Measurements from ENCODE around the gene KISS1R.

The KISS1R gene

DNA sequence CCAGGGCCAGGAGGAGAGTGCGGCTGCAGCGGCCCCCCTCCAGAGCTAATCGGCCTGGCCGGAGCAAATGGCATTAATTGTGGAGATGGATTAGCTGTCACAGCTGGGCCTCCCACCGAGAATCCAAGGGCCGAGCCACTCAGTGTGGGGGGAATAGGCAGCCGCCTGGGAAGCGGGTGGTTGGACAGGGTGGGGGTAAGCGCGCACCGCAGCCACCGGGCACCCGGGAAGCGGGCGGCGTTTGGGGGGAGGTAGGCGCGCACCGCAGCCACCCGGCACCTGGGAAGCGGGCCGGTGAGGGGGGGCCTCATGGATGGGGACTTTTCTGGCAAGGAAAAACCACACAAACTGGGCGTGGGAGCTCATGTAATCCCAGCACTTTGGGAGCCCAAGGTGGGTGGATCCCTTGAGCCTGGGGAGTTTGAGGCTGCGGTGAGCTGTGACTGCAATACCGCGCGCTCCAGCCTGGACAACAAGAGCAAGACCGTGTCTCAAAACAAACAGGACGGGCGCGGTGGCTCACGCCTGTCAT is 13.8 kb upstream of the KISS1R start:
- Mint-ChIP-seq H3K27ac (no peak overlapping the region), H3K4me3 (no peak overlapping the region), H3K27me3 (no peaks in the 10 kb centered on the region), H3K4me1 (peaks cover 46% of the 10 kb centered on the region), H3K36me3 (no peaks in the 10 kb centered on the region), H3K9me3 (no peaks in the 10 kb centered on the region)

DNA sequence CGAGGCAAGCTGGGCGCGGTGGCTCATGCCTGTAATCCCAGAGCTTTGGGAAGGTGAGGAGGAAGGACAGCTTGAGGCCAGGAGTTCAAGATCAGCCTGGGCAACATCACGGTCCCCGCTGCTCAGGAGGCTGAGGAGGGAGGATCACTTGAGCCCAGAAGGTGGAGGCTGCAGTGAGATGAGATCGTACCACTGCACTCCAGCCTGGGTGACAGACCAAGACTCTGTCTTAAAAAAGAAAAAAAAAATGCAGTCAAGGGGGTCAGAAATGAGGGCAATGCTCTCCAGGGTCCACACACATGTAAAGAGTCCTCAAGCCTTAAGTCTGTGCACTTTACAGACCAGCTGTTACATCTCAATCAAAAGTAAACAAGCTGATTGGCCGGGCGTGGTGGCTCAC is 12.6 kb upstream of the KISS1R start:
- H3K36me3 Mint-ChIP-seq = peaks cover 2% of the 10 kb centered on the region

DNA sequence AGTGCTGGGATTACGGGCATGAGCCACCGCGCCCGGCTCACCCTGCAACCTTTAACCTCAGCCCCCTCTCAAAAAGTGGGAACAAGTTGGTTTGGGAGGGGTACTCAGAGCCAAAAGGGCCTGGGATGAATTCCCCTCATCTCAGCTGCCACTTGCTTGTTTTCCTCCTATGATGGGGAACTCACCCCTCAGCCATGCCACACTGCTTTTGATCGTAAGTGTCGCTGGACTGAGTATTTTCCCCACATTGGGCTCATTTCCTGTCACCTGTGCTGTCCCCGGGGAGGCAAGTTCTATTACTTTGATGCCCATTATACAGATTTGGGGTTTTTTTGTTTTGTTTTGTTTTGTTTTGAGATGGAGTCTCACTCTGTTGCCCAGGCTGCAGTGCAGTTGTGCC is 10.7 kb upstream of the KISS1R start:
- peak overlapping the region; percentile 39 for H3K4me3 Mint-ChIP-seq
- H3K4me1 Mint-ChIP-seq = peaks cover 74% of the 10 kb centered on the region
- no peaks in the 10 kb centered on the region for H3K27me3 Mint-ChIP-seq
- H3K36me3 Mint-ChIP-seq = peaks cover 2% of the 10 kb centered on the region
- H3K9me3 Mint-ChIP-seq = no peaks in the 10 kb centered on the region
- H3K27ac Mint-ChIP-seq = peak overlapping the region; percentile 88

More for the DNA sequence above, 12.6 kb upstream of the KISS1R start:
- peak overlapping the region; percentile 62 for H3K27ac Mint-ChIP-seq
- H3K4me1 Mint-ChIP-seq = peaks cover 58% of the 10 kb centered on the region
- H3K9me3 Mint-ChIP-seq = no peaks in the 10 kb centered on the region
- H3K4me3 Mint-ChIP-seq = peak overlapping the region; percentile 23
- no peaks in the 10 kb centered on the region for H3K27me3 Mint-ChIP-seq

DNA sequence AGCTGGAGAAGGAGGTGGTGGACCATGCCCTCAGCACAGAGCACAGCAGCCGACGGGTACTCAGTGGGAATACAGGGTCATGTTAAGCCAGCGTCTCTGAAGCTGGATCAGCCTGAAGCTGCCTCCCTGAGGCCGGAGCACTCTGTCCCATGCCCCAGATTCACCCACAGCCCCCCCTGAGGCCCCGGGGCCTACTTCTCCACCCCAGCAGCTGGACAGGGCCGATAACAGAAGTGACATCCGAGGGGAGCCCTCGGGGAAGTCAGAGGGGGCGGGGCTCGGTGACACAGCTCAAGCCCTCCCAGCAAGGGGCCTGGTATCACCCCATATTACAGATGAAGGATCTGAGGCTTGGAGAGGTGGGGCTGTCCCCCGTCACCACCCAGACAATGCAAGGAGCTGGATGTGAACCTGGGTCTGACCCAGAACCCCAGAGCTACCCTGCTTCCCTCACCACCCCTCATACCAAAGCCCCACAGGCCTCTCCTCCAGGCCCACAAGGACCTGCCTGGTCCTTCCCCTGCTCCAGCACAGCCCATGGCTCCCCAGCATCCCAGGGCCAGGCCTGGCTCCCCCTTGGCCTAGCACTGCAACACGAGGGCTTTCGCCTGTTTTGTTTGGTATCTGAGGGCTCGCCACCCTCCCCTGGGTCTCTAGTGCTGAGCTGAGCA is 9.8 kb upstream of the KISS1R start:
- Mint-ChIP-seq H3K36me3 (peaks cover 2% of the 10 kb centered on the region), H3K4me1 (peaks cover 69% of the 10 kb centered on the region), H3K27me3 (no peaks in the 10 kb centered on the region), H3K9me3 (no peaks in the 10 kb centered on the region), H3K27ac (peak overlapping the region; percentile 17), H3K4me3 (peak overlapping the region; percentile 39)

DNA sequence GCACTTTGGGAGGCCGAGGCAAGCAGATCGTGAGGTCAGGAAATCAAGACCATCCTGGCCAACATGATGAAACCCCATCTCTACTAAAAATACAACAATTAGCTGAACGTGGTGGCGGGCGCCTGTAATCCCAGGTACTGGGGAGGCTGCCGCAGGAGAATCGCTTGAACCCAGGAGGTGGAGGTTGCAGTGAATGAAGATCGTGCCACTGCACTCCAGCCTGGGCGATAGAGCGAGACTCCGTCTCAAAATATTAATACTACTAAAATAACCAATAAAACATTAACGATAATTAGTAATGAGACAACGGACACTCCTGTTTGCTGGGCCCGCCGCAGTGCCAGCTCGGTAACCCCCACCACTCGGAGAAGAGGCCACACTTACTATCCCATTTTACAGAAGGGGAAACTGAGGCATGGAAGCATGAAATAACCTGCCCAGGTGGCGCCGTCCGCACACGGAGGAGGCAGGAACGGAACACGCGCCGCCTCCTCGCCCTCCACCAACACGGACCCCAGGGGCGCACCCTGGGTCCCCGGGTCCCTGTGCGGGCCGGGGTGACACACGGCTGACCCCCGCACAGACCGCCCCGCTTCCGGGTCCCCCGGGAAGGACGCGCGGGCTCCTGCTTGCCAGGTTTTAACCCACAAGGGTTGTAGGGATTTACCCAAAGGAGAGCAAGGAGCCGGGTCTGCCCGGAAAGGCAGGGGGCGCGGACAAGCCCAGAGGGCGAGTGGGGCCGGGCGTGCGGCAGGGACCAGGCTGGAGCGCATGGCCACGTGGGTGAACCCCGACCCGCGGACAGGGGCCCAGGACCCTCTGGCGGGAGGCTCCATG is 5.7 kb upstream of the KISS1R start:
- Mint-ChIP-seq H3K36me3 (peaks cover 2% of the 10 kb centered on the region), H3K27ac (peak overlapping the region; percentile 87), H3K4me1 (peaks cover 49% of the 10 kb centered on the region), H3K27me3 (no peaks in the 10 kb centered on the region), H3K4me3 (peak overlapping the region; percentile 76), H3K9me3 (no peaks in the 10 kb centered on the region)

DNA sequence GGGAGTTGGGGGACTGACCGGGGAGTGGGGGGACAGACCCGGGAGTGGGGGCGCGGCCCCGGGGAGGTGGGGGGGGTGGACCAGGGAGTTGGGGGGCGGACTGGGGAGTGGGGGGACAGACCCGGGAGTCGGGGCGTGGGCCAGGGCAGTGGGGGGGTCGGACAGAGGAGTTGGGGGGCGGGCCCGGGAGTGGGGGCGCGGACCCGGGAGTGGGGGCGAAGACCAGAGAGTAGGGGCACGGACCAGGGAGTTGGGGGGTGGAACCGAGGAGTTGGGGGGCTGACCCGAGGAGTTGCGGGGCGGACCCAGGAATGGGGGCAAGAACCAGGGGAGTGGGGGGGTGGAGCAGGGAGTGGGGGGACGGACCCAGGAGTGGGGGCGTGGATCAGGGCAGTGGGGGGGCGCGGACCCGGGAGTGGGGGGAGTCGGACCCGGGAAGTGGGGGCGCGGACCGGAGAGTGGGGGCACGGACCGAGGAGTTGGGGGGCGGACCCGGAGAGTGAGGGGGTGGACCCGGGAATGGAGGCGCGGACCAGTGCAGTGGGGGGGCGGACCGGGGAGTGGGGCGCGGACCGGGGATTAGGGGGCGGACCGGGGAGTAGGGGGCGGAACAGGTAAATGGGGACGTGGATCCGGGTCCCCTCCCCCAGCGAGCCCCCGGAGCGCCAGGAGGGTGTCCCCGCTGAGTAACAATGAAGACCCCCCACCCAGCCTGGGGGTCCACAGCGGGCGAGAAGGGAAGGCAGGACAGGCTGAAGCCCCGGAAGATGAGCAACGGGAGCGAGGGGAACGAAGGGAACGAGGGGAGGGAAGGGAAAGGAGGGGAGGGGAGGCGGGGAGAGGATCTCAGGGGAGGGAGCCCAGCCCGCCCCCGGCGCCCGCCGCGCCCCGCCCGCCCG is 4.7 kb upstream of the KISS1R start:
- peak overlapping the region; percentile 79 for H3K27ac Mint-ChIP-seq
- no peaks in the 10 kb centered on the region for H3K27me3 Mint-ChIP-seq
- H3K4me3 Mint-ChIP-seq = peak overlapping the region; percentile 76
- no peaks in the 10 kb centered on the region for H3K9me3 Mint-ChIP-seq
- peaks cover 40% of the 10 kb centered on the region for H3K4me1 Mint-ChIP-seq
- peaks cover 2% of the 10 kb centered on the region for H3K36me3 Mint-ChIP-seq

DNA sequence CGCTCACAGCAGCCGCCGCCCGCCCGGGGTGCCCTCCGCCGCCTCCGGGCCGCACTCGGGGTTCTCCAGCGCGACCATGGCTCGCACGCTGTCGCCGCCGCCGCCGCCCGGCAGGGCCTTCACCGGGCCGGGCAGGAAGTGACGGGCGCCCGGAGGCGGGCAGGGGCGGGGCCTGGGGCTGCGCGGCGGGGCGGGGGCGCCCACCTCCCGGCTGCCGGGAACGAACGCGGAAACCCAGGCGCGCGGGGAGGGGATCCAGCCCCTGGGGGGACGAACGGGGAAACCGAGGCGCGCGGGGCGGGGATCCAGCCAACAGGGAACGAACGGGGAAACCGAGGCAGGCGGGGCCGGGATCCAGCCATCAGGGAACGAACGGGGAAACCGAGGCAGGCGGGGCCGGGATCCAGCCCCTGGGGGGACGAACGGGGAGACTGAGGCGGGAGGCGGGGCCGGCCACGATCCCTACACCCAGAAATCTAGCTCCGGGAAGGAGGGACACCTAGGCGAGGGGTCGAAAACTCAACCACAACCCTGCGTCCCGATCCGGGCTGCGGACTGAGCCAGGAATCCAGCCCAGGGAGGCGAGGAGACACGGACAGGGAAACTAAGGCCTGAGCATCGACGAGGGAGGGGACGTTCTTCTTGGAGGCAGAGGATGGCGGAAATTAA is 3.9 kb upstream of the KISS1R start, which contains the start of gene R3HDM4:
Gene R3HDM4, minus strand, starts transcription at position 140 of the 669 bp plus-strand sequence. Its CDS starts 62 bp downstream, at position 78.
- H3K4me3 Mint-ChIP-seq = peak within 1 kb of the TSS; percentile 88
- H3K27me3 Mint-ChIP-seq = no peaks in the 10 kb centered on the region
- H3K27ac Mint-ChIP-seq = peak within 1 kb of the TSS; percentile 98
- no peaks in the 10 kb centered on the region for H3K9me3 Mint-ChIP-seq
- peaks cover 2% of the 10 kb centered on the region for H3K36me3 Mint-ChIP-seq
- H3K4me1 Mint-ChIP-seq = peaks cover 33% of the 10 kb centered on the region

DNA sequence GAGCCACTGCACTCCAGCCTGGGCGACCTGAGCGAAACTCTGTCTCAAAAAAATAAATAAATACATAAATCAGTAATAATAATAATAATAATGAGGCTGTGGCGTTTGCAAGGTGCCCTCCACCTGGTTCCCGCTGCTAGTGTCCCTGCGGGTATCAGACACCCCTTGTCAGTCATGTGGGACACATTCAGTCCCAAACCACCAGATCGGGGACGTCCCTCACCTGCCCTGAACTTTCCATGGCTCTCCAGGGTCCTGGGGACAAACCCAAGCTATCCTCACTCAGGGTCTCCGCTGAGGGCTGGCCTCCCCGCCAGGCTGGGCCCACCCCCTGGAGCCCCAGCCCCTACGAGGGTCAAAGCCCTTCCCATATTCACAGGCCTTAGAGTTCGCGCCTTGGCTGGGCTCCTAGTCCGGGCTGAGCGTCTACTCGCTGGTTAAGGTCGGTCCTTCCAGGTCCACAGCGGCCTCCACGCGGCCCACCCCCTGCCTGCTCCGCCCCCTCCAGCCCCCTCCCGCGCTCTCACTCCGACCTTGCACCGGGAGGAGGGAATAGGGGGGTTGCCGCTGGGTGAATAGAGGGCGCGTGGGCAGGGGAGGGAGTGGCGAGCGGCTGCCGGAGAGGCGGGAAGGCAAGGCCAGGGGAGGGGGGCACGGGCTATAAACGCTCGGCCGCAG is 349 bp upstream of the KISS1R start:
- Mint-ChIP-seq H3K9me3 (no peaks in the 10 kb centered on the region), H3K27me3 (no peaks in the 10 kb centered on the region), H3K27ac (no peak overlapping the region), H3K4me1 (peaks cover 18% of the 10 kb centered on the region), H3K36me3 (no peaks in the 10 kb centered on the region), H3K4me3 (peak overlapping the region; percentile 44)

DNA sequence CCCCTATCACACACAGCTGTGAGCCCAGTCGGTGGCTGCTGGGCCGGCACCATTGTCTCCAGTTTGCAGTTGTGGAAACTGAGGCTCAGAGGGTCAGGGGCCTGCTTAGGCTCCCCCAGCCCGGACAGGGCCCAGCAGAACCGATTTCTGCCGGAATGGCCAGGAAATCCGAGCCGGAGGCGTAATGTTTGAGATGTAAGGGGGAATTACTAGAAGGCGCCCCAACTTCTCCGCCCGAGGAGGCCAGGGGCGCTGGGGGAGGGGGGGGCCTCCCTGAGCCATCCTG is 962 bp downstream of the KISS1R start:
- H3K27me3 Mint-ChIP-seq = no peaks in the 10 kb centered on the region
- H3K9me3 Mint-ChIP-seq = no peaks in the 10 kb centered on the region
- peak overlapping the region; percentile 78 for H3K4me3 Mint-ChIP-seq
- H3K36me3 Mint-ChIP-seq = no peaks in the 10 kb centered on the region
- H3K4me1 Mint-ChIP-seq = peaks cover 20% of the 10 kb centered on the region
- H3K27ac Mint-ChIP-seq = no peak overlapping the region

DNA sequence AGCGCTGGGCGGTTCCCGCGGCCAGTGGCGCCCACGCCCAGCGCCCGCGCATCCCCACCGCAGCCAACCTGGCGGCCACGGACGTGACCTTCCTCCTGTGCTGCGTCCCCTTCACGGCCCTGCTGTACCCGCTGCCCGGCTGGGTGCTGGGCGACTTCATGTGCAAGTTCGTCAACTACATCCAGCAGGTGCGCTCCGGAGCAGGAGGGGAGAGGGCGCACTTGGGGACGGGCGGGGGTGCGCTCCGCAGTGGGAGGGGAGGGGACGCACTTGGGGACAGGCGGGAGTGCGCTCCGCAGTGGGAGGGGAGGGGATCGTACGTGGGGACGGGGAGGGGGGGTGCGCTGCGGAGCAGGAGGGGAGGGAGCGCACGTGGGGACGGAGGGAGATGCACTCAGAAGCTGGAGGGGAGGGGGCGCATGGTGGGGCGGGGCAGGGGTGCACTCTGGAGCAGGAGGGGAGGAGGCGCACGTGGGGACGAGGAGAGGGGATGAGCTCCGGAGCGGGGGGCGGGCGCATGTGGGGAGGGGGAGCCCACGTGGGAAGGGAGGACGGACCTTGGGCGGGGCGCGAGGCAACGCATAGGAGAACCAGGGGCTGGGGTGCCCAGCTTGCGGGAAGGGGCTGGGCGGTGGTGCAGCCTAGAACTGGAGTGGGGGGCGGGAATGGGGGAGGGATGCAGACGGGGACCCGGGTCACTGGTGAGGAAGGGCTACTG is 1.5 kb downstream of the KISS1R start:
- no peaks in the 10 kb centered on the region for H3K36me3 Mint-ChIP-seq
- H3K4me1 Mint-ChIP-seq = peaks cover 20% of the 10 kb centered on the region
- H3K27me3 Mint-ChIP-seq = no peaks in the 10 kb centered on the region
- H3K9me3 Mint-ChIP-seq = no peaks in the 10 kb centered on the region
- H3K4me3 Mint-ChIP-seq = peak overlapping the region; percentile 44
- H3K27ac Mint-ChIP-seq = no peak overlapping the region

DNA sequence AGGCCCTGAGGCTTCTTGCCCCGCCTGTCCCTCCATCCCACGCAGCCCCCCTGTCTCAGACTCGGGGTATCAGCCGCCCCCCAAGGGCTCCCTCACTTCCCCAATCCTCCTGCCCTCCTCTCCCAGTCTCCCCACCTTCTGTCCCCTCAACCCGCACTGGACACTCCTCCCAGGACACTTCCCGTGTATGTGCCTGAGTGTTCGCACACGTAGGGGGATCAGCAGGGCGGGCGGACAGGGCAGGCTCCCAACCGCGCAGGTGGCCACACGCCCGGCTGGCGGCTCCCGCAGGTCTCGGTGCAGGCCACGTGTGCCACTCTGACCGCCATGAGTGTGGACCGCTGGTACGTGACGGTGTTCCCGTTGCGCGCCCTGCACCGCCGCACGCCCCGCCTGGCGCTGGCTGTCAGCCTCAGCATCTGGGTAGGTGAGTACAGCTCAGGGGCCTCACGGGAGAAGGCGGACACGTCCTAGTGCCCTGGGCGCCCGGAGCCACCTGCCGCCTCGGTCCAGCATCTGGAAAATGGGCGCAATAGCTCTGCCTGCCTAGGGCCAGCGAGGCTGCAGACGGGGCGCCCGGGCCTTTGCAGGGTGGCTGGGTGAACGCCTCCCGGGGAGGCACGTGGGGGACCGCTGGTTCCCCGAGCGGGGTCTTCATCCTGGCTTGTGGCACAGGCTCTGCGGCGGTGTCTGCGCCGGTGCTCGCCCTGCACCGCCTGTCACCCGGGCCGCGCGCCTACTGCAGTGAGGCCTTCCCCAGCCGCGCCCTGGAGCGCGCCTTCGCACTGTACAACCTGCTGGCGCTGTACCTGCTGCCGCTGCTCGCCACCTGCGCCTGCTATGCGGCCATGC is 2.3 kb downstream of the KISS1R start:
- H3K4me3 Mint-ChIP-seq = peak overlapping the region; percentile 44

DNA sequence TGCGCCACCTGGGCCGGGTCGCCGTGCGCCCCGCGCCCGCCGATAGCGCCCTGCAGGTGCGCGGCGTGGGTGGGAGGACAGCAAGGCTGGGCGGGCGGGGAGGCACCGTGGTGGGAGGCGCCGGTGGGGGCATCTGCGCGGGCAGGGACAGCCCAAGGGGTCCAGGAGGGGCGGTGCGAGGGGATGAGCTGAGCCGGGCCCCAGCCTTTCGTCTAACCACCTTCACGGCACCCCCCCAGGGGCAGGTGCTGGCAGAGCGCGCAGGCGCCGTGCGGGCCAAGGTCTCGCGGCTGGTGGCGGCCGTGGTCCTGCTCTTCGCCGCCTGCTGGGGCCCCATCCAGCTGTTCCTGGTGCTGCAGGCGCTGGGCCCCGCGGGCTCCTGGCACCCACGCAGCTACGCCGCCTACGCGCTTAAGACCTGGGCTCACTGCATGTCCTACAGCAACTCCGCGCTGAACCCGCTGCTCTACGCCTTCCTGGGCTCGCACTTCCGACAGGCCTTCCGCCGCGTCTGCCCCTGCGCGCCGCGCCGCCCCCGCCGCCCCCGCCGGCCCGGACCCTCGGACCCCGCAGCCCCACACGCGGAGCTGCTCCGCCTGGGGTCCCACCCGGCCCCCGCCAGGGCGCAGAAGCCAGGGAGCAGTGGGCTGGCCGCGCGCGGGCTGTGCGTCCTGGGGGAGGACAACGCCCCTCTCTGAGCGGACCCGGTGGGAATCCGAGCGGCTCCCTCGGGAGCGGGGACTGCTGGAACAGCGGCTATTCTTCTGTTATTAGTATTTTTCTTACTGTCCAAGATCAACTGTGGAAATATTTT is 3.1 kb downstream of the KISS1R start:
- H3K4me3 Mint-ChIP-seq = peak overlapping the region; percentile 88
- no peaks in the 10 kb centered on the region for H3K36me3 Mint-ChIP-seq
- no peaks in the 10 kb centered on the region for H3K27me3 Mint-ChIP-seq
- H3K9me3 Mint-ChIP-seq = no peaks in the 10 kb centered on the region
- peaks cover 16% of the 10 kb centered on the region for H3K4me1 Mint-ChIP-seq
- H3K27ac Mint-ChIP-seq = peak overlapping the region; percentile 89

More for the DNA sequence above, 2.3 kb downstream of the KISS1R start:
- Mint-ChIP-seq H3K36me3 (no peaks in the 10 kb centered on the region), H3K27me3 (no peaks in the 10 kb centered on the region), H3K9me3 (no peaks in the 10 kb centered on the region), H3K27ac (peak overlapping the region; percentile 30), H3K4me1 (peaks cover 20% of the 10 kb centered on the region)
